ENCODE measurements around the gene CARS1.

GRCh38 chr11:3044004-3044403 is 13.2 kb downstream of the CARS1 start:
- TF ChIP-seq TARDBP (IDR thresholded peaks at IDR 0.05) (no peak), SUZ12 (IDR thresholded peaks at IDR 0.05) (no peak), BHLHE40 (IDR thresholded peaks at IDR 0.05; ENCODE audit: borderline replicate concordance) (no peak)
